Nephron (organoid): ENCODE measurements around the gene HNF1A.

Experiments used
- H3K27ac Mint-ChIP-seq, 3 experiments: 2 replicates each; pipeline ENCODE4 v1.8.0; 2020; ENCODE audit warnings: mixed read lengths in 3 of 3, mild to moderate bottlenecking in 2 of 3, moderate library complexity in 1 of 3
- H3K27me3 Mint-ChIP-seq: 2 replicates; pipeline ENCODE4 v1.8.0; 2021; ENCODE audit warnings: low read depth, mild to moderate bottlenecking, moderate library complexity, mixed read lengths
- H3K36me3 Mint-ChIP-seq: 2 replicates; pipeline ENCODE4 v1.8.0; 2020; ENCODE audit warnings: low read depth, mixed read lengths
- H3K4me1 Mint-ChIP-seq: 2 replicates; pipeline ENCODE4 v1.8.0; 2020; ENCODE audit warnings: mixed read lengths
- H3K4me3 Mint-ChIP-seq, 3 experiments: 2 replicates each; pipeline ENCODE4 v1.8.0; 2020; ENCODE audit warnings: mild to moderate bottlenecking in 3 of 3, mixed read lengths in 3 of 3, moderate library complexity in 2 of 3
- H3K9me3 Mint-ChIP-seq: 2 replicates; pipeline ENCODE4 v1.8.0; 2020; ENCODE audit warnings: mixed read lengths
- TF ChIP-seq, protein P1 (sequence below), 3 experiments: fragments of 200-600 bp; sonication (generic); IDR thresholded peaks; one replicate each; pipeline ENCODE4 v1.5.0; 2021; ENCODE audit warnings: antibody characterized with exemption in 3 of 3; ENCODE audit not compliant: unreplicated experiment in 3 of 3

The HNF1A gene

GRCh38 chr12:120955232-120955631 lies 23.1 kb upstream of the HNF1A start:
- H3K4me1 Mint-ChIP-seq: no peaks in the 10 kb centered on the region
- H3K27ac Mint-ChIP-seq: no peak overlapping the region
- TF ChIP-seq, protein P1, sequence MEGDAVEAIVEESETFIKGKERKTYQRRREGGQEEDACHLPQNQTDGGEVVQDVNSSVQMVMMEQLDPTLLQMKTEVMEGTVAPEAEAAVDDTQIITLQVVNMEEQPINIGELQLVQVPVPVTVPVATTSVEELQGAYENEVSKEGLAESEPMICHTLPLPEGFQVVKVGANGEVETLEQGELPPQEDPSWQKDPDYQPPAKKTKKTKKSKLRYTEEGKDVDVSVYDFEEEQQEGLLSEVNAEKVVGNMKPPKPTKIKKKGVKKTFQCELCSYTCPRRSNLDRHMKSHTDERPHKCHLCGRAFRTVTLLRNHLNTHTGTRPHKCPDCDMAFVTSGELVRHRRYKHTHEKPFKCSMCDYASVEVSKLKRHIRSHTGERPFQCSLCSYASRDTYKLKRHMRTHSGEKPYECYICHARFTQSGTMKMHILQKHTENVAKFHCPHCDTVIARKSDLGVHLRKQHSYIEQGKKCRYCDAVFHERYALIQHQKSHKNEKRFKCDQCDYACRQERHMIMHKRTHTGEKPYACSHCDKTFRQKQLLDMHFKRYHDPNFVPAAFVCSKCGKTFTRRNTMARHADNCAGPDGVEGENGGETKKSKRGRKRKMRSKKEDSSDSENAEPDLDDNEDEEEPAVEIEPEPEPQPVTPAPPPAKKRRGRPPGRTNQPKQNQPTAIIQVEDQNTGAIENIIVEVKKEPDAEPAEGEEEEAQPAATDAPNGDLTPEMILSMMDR (IDR thresholded peaks at IDR 0.05; ENCODE audit: unreplicated experiment in 3 of 3): no peak
- H3K27me3 Mint-ChIP-seq: peaks cover 3% of the 10 kb centered on the region
- H3K9me3 Mint-ChIP-seq: no peaks in the 10 kb centered on the region
- H3K4me3 Mint-ChIP-seq: no peak overlapping the region
- no peaks in the 10 kb centered on the region for H3K36me3 Mint-ChIP-seq

GRCh38 chr12:120956579-120957300 lies 21.6 kb upstream of the HNF1A start:
- Mint-ChIP-seq H3K9me3 (no peaks in the 10 kb centered on the region), H3K4me1 (no peaks in the 10 kb centered on the region), H3K27ac (no peak overlapping the region), H3K36me3 (no peaks in the 10 kb centered on the region), H3K27me3 (peaks cover 3% of the 10 kb centered on the region), H3K4me3 (no peak overlapping the region)
- TF ChIP-seq, protein P1 (IDR thresholded peaks at IDR 0.05; ENCODE audit: unreplicated experiment in 3 of 3): no peak

DNA sequence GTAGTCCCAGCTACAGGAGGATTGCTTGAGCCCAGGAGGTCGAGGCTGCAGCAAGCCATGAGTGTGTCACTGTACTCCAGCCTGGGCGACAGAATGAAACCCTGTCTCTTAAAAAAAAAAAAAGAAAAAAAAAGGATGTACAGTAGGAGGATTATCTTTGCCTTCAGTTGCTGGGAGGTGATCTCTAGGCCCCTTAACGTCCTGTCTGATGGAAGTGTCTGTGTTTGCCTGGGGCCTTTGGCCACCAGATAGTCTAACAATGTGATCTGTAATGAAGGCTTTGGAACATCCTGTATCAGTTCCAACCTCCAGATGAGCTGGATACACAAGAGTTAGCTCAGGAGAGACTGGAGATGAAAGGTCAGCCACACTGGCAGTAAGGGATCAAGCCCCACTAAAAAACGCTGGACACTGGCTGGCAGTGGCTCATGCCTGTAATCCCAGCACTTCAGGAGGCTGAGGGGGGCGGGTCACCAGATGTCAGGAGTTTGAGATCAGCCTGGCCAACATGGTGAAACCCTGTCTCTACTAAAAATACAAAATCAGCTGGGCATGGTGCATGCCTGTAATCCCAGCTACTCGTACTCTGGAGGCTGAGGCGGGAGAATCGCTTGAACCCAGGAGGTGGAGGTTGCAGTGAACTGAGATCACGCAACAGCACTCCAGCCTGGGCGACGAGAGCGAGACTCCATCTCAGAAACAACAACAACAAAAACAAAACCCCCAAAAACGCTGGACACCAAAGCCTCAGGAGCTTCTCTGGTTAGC lies 19.0 kb upstream of the HNF1A start:
- peak overlapping the region in 1 of 3 experiments; percentile 62 for H3K27ac Mint-ChIP-seq
- H3K4me1 Mint-ChIP-seq: no peaks in the 10 kb centered on the region
- no peaks in the 10 kb centered on the region for H3K9me3 Mint-ChIP-seq
- H3K27me3 Mint-ChIP-seq: peaks cover 3% of the 10 kb centered on the region
- H3K4me3 Mint-ChIP-seq: no peak overlapping the region
- no peaks in the 10 kb centered on the region for H3K36me3 Mint-ChIP-seq
- TF ChIP-seq, protein P1 (IDR thresholded peaks at IDR 0.05; ENCODE audit: unreplicated experiment in 3 of 3): no peak

DNA sequence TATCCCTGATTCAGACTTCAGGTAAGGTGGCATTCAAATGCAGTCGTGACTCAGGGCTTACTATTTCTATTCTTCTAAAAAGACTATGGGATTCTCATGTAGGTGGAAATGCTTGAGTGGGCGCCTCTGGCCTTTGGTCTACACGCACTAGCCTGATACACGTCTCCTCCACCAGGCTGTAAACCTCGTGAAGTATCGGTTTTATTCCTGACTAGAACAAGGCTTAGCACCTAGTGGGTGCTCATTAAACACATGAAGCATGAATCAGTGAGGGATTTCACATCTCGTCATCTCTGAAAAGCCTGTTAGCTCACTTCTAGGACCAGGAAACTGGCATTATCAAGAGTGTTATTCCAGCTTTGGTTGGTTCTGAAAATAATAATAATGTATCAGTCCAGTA lies 17.7 kb upstream of the HNF1A start:
- H3K27me3 Mint-ChIP-seq: no peaks in the 10 kb centered on the region
- no peak overlapping the region for H3K4me3 Mint-ChIP-seq
- H3K9me3 Mint-ChIP-seq: no peaks in the 10 kb centered on the region
- TF ChIP-seq, protein P1 (IDR thresholded peaks at IDR 0.05; ENCODE audit: unreplicated experiment in 3 of 3): no peak
- H3K27ac Mint-ChIP-seq: peak overlapping the region in 2 of 3 experiments; percentile 29 to 96
- H3K4me1 Mint-ChIP-seq: no peaks in the 10 kb centered on the region
- no peaks in the 10 kb centered on the region for H3K36me3 Mint-ChIP-seq

GRCh38 chr12:120961604-120962531 lies 16.5 kb upstream of the HNF1A start:
- Mint-ChIP-seq H3K9me3 (no peaks in the 10 kb centered on the region), H3K36me3 (no peaks in the 10 kb centered on the region), H3K27ac (peak overlapping the region; percentile 30 to 96 (median 85)), H3K4me1 (no peaks in the 10 kb centered on the region), H3K4me3 (no peak overlapping the region), H3K27me3 (no peaks in the 10 kb centered on the region)
- TF ChIP-seq, protein P1 (IDR thresholded peaks at IDR 0.05; ENCODE audit: unreplicated experiment in 3 of 3): no peak
